ENCODE results near the gene PTDSS2.
"Not testable (repeated sequence)": the region's sequence is repeated elsewhere in the genome, so short reads cannot be mapped to it uniquely, and the experiment has no call there.

Gene PTDSS2

DNA sequence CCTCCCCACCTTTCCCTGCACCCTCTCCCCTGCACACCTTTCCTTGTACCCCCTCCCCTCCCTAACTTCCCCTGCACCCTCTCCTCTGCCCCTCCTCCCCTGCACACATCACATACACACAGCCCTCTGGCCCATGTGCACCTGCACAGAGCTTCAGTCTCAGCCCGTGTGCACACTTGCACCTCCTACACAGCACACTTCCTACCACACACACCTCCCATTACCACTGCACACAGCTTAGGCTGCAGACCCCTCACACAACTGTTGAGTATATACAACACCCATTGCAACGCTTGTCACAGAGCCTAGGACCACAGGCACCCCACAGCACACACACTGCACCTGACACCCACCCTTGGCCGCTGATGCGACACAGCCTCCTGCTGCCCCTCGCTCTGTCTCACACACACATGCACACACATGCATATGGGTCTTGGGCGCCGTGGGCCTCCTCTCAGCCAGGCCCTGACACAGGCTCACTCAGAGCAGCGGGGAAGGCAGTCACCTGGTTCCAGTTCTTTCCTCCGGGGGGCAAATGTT, 35.7 kb upstream of the PTDSS2 start:
- no peak for DNase-seq

DNA sequence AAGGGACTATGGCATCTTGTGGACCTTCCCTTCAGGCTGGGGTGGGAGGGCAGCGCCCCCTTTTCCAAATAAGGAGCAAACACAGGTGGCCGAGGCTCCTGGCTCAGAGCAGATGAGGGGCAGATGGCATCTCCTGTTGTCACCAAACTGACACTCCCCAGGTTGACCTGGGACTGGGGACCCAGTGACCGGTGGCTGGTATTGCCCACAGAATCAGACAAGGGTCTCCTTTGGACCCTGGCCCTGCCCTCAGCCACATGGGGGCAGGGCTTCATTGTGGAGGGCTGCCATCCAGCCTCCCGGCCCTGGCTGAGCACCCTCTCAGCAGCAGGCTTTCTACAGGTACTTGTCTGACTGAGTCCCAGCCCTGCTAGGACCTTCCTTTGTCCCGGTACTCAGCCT, 34.4 kb upstream of the PTDSS2 start:
- no peak for DNase-seq

DNA sequence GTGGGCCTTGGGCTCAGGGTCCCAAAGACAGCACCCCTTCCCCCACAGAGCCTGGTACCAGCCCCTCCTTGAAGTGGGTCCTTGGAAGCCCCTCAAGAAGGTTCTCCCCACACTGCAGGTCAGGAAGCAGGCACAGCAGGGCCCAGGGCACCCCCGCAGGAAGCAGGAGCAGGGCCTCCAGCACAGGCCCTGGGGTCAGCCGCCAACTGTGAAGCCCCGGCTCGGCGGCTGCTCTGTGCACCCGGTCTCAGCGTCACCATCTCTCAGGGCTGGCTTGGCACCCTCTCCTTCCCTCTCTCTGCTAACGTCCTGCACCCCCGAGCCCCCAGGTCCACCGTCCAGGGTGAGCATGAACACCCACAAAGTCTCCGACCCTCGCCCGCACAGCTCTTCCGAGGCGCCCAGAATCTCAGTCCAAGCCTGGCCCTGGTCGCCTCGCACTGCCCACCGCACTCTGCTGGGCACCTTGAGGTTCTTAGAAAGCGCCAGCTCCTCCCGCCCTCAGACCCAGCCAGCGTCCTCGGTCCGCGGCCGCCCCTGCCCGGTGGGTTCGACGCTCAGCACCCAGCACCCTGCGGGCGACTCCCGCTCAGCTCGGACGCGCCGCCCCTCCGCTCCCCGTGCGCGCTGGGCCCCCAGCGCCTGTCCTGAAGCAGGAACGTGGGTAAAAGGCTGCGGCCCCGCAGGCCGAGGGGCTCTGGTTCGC, 33.9 kb upstream of the PTDSS2 start:
- no peak for DNase-seq

DNA sequence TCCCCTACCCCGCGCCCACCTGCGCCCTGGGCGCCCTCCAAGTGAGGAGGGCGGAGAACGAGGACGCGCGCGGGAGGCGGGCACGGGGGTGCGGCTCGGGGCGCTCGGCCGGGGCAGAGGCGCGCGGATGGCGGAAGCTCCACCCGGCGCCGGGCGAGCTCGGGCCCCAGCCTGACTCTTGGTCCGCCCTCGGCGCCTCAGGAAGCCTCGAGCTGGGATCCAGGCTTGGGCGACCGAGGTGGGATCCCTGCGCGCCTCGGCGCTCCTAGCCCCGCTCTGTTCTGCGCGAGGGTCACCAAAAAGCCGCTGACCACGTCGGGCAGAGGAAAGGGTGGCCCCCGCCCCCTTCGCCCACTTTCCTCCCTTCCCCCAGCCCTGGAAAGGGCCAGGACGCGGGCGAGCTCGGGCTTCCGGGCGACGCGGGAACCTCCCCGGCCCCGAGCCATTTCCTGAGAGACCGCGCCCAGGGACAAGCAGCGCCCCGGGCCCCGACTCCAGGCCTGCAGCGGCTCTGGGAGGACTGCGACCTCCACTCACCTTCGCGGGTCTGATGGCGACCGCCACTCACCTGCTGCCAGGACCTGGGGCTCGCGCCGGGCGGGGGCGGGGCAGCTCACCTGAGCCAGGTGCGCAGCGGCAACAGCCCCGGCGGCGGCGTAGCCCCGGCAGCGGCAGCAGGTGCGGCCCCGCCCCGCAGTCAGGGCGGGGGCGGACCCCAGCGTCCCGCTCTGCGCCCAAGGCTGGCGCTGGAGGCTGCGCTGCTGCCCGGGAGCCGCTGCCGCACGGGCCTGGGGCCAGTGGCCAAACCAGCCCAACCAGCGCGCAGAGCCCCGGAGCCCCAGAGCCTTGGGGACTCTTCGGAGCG, 33.1 kb upstream of the PTDSS2 start:
- DNase-seq: no peak

DNA sequence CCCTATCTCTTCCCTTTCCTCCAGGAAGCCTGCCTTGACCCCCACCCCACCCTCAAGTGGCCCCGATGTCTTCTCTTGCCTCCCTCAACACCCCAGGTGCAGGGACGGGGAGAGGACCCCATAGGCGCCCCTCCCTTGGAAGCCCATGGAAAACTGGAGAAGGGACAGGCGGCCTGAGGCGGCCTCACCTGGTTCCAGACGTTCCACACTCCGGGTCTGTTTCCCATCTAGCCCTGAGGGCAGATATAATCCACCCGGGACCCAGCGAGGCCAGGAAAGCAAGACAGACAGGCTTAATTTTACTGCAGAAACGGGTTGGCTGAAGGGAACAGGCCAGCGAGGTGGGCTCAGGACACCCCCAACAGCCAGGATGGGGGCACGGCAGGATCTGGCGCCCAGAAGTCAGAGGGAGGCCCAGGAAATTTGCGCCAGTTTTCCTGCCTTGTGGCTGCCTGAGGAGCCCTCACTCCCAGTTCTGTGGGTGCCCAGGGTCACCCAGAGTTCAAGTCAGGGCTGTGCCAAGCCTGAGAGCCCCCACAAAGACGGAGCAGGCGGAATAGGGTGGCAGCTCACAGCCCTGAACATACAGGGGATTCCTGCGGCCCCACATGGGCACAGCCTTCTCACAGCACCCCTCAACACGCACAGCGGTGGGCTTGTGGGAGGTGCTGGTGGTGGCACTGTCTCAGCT, 32.3 kb upstream of the PTDSS2 start:
- DNase-seq: no peak

DNA sequence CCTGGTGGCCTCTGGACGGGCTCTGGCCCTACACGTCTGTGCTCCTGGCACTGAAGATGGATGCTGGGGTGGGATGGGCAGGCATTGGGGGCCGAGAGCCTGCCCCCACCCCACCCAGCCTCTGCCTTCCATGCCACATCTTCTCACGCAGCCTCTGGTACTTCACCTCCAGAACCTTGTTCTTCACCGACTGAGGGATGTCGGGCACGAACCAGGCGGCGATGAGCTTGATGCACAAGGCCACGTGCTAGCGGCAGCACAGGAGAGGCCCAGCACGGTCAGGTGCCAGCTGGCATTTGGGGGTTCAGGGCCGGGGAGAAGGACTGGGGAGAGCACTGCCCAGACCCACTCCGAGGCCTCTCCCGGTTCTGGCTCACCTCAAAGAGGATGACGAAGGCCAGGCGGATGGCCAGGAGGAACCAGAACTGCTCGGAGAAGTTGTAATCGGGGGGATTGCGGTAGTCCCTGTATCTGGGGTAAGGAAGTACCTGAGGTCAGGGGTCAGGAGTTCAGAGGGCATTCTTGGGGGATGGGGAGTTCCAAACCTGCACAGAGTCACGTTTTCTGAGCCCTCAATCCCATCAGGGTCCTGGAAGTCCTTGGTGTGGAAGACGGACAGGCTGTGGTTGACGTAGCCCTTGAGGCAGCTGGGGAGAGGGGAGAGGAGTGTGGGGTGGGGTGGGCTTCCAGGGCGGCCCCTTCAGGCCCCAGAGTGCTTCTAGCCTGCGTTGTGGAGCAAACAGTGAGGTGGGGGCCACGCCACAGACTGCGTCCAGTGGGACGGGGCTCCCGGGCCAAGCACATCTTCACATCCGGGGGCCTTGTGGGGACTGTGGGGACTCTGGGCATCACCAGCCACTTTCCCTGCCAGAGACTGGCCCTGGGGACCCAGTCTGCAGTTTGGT, 31.5 kb upstream of the PTDSS2 start:
- no peak for DNase-seq

DNA sequence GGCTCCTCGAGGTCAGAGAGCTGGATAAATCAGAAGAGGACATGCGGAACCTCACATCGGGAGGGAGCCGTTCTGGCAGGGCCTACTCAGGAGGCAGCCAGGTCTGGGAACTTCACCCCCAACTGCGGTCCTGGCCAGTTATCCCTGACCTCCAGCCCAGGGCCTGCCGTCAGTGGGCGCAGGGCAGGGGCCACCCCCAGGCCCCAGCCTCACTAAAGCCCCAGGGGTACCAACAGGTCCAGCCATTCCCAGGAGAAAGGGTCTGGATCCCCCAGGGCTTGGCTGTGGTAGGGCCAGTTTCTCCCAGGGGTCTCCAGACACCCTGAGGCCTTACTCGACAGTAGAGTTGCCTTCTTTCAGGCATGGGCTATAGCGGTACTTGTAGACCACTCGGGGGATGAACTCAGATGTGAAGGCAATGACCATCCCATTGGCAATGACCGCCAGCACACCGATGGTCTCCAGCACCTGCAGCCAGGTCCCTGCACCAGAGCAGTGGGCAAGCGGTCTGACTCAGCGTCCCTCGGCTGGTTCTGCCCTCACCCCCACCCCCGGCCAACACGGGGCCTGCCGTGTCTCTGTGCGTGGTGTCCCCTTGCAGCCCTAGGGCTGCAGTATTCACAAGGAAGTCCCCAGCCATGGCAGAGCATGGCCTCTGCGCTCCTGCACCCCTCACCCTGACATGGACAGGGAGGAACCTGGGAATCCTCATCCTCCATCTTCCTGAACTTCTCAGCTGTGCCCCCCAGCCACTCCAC, 30.7 kb upstream of the PTDSS2 start:
- no peak for DNase-seq

DNA sequence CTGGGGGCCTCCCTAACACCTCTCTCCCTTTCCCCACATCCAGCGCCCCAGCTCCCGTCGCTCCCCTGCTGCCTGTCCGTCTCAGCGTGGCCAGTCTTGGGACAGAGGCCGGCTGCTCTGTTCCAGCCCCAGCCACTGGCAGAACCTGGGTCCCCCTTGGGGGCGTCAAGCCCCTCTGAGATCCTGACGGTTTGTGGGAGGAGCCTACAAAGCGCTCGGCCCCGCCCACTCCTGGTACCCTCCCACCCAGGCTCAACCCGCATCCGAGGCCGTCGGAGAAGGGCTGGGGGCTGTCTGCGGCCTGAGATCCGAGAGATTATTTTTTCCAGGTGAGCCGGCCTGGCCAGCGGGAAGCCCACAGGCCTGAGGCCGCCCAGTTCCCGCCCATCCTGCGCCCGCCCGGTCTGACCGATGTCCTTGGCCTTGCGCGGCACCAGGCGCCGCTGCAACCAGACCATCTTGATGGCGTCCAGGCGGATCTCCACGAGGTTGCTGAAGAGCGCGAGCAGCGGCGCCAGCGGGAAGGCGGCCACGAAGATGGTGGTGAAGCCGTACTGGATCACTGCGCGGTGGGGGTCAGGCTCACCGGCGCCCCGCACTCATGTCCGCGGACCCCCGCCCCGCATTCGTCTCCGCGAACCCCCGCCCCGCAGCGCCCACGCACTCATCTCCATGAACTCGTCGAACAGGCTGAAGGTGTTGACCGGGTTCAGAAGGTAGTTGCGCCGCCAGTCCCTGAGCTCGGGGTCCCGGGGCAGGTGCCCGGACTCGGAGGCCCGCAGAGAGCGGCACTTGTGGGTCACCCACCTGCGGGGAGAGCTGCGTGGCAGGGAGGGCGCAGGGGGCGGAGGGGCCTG, 29.8 kb upstream of the PTDSS2 start:
- DNase-seq: no peak

DNA sequence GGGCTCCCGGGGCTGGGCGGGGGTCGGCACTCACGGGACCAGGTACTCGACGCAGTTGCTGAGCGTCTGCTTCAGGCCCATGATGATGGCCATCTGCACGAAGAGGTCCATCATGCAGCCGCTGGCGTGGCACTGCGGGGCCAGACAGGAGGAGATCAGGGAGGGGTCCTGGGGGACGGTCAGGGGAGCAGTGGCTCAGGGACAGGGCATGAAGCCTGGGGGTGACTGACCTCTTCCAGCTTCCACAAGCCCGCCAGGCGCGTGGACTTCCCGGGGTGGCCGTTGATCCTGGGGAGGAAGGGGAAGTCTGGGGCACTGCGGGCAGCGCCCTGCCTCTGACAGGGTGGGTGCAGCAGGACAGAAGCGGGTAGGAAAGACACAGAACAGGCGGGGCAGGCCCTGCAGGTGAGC, 29.2 kb upstream of the PTDSS2 start:
- DNase-seq: no peak

DNA sequence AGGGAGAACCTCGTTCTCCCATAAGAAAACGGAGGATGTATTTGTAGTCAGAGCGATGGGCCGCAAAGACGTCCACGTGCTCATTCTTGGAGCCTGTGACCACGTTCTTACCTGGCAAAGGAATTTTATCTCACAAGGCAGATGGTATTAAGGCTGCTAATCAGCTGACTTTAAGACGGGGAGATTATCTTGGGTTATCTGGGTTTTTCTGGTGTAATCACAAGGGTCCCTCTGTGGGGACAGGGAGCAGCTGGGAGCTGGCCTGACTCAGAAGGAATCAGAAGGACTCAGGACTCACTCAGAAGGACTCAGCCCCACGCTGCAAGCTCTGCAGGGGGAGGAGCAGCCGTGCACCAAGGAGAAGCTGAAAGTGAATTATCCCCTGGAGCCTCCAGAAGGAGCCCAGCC, 27.8 kb upstream of the PTDSS2 start:
- no peak for DNase-seq

DNA sequence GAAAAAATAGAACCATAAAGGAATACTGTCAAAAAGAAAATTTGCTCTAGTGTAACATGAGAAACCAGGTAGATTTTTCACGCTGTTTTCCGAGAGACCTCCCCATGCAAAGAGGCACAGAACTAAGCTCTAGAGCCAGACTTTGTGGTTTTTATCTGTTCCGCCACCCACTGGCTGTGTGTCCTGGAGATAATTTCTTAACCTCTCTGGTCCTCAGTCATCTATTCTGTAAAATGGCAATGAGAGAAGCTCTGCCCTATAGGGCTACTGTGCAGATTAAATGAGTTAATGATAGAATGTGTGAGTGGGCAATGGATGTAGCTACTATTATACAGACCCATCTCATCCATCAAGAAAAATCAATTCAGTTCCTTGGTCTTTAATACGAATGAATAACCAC, 25.8 kb upstream of the PTDSS2 start:
- DNase-seq: no peak

DNA sequence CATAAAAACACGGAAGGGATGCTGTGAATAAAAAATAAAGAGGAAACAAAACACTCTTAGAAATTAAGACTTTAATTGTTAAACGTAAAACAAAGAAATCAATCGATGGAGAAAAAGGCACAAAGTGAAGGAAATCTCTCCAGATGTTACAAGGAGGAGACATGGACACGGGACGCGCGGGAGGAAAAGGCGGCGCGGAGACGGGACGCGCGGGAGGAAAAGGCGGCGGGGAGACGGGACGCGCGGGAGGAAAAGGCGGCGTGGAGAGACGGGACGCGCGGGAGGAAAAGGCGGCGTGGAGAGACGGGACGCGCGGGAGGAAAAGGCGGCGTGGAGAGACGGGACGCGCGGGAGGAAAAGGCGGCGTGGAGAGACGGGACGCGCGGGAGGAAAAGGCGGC, 25.3 kb upstream of the PTDSS2 start:
- not testable (repeated sequence) for DNase-seq

DNA sequence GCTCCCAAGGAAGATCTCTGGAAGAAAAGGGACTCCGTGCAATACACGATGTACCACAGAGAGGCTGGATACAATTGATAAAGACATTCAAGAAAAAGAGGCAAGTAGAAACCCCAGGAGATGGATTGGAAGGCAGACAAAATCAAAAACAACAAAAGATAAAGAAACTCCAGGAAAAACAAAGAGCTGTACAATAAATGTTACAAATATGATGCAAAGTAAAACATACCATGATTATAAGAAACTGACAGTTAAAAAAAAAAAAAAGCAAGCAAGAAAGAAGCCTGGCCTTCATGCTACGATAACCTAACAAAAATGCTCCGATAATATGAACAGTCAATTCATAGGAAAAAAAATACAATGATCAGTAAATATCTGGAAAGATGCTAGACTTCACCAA, 24.8 kb upstream of the PTDSS2 start:
- no peak for DNase-seq

DNA sequence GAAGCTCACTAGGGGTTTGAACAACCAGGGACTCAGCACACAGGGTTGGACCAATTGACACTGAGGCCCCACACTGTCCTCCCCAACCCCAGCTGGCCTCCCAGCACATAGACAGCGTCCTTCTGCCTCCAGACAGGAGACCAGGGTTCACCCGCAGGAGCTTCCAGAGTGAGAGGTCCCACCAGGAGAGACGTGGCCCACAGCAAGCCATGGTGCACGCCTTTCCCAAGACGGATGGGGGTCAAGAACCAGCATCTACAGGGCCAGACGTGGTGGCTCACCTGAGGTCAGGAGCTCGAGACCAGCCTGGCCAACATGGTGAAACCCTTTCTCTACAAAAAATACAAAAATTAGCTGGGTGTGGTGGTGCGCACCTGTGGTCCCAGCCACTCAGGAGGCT, 23.2 kb upstream of the PTDSS2 start:
- no peak for DNase-seq

DNA sequence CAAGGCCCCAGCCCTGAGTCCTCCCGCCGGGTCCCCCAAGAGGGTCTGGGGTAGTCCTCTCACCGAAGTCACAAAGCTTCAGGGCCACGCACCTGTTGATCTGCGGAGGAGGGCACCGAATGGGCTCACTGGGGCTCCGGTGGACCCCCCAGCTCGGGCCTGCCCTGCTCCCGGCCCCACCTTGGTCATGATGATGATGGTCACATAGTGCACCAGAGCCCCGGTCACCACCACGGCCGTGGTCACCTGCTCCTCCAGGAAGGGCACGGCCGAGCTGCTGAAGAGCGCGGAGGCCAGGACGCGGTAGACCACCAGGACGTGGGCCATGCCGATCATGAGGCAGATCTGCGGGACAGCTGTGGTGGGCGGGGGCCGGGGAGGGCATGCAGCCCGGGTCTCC, 21.8 kb upstream of the PTDSS2 start:
- no peak for DNase-seq

DNA sequence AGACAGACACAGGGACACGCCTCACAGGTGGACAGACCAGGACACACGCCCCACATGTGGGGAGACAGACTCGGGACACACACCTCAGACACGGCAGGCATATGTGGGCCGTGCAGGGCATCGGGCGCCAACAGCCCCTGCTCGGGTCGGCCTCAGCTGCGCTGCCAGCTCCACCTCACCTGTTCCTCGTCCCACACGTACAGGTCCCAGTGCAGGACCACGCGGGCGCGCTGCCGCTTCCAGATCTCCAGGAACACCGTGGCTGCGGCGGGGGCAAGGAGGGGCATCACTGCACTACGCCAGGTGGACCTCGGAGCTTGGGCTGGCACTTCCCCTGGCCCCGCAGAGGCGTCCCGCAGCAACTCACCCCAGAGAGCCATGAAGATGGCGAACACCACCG, 20.7 kb upstream of the PTDSS2 start:
- DNase-seq: no peak

DNA sequence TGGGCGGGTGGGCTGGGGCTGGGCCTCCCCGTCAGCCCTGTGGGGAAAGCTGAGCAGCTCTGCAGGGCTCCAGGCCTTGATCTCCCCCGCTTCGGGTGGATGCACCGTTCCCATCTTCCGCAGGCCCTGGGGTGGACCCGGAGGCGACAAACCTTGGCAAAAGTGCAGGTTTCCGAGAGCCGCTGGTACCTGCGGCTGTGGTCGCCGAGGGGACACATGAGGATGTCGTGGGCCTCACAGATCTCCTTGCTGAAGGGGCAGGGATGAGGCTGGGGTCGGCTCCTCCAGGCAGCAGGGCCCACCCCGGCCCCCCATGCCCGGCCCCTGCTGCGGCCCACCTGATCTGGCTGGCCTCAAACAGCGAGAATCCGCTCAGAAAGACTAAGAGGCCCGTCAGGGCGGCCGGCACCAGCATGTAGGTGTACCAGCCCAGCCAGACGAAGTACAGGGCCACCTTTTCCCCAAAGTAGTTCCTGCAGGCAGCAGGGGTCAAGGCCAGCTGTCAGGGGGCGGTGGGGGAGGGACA, 20.1 kb upstream of the PTDSS2 start:
- no peak for DNase-seq

DNA sequence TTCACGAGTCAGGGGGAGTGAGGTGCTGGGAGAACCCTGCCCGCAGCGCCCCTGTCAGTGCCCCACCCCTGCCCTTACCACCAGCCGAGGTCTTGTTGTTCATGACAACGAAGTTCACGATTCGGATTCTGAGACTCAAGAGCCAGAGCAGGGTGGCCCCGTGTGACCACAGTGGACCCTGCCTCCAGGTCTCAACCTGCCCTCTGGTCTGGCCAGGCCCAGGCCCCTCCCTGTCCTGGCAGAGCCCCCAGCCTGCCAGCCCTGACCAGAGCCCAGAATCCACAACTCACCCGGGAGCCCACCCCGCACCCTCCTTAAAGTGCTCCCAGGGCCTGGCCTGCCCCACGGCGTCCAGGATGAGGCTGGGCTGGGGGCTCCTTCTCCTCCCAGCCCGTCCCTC, 18.2 kb upstream of the PTDSS2 start:
- no peak for DNase-seq

DNA sequence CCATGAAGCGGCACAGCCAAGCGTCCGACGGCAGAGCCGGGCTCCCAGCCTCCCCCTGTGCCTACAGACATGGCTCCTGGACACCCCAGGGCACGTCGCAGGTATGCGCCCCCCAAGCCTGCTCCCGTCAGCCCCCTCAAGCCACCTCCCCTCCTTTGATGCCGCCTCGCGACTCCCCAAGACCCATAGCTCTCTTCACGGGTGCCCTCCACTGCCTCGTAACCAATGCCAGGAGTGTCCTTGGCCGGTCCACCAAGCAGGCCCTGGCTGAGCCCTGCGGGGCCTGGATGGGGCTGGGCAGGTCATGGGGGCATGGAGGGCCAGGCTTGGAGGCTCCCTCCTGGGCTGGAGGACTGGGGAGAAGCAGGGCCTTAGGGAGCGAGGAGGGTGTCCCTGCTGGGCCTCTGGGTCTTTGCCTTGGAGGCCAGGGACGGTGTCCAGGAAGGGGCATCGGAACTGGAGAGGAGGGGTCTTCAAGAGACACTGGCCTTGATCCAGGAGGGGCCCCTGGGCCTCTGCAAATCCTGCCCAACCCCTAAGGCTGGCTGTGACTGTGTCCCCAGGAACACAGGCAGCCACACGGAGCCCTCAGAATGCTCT, 17.5 kb upstream of the PTDSS2 start:
- no peak for DNase-seq

DNA sequence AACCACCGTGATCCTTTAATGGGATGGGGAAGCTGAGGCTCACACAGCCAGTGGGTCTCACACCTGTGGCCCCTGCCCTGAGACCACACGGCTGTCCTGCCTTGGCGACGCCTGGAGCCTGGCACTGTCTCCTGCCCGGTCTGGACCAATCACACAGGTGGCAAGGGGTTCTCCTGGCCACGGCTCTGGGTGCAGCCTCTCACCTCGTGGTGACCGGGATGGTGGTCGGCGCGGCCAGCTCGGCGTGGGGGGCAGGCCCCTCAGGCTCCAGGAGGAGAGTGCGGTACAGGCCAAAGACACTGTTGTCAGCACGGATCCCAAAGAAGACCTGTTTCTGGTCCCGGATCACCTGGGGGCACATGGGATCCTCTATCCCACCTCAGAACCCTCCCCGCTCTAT, 17.0 kb upstream of the PTDSS2 start:
- DNase-seq: no peak
